WTC11 (cell line): ENCODE results near the gene TCF12.

ENCODE experiments used
- ZBTB21 ChIP-seq: sonication (generic); formaldehyde crosslinking; IDR thresholded peaks from 2 replicates; pipeline ENCODE4 v1.8.1; 2023; ENCODE audit warnings: mild to moderate bottlenecking, missing genetic modification reagents, borderline replicate concordance
- TF ChIP-seq, protein P1 (sequence below): fragments of 250-450 bp; sonication (Bioruptor Pico); IDR thresholded peaks from 2 replicates; pipeline ENCODE4 v2.1.2; 2022; ENCODE audit warnings: mild to moderate bottlenecking, moderate library complexity

DNA sequence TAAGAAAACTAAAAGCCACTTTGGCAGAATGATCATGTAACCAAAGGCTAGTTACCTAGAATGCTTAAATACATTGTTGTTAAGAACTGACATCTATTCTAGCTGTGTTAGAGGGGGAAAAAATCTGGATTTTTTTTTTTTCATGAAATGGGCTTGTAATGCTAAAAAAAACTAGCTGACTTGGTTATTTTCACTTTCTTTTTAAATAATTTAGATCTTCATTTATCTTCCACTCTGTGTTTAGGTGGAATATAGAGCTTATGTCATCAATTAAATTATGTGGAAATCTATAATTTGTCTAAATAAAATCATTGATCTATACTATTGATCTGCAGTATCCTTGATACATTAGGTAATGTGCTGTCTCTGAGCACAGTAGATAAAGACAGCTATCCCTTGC is 217.4 kb downstream of the TCF12 start:
- TF ChIP-seq ZBTB21 (CRISPR knock-in tag): no peak
- TF ChIP-seq, protein P1, sequence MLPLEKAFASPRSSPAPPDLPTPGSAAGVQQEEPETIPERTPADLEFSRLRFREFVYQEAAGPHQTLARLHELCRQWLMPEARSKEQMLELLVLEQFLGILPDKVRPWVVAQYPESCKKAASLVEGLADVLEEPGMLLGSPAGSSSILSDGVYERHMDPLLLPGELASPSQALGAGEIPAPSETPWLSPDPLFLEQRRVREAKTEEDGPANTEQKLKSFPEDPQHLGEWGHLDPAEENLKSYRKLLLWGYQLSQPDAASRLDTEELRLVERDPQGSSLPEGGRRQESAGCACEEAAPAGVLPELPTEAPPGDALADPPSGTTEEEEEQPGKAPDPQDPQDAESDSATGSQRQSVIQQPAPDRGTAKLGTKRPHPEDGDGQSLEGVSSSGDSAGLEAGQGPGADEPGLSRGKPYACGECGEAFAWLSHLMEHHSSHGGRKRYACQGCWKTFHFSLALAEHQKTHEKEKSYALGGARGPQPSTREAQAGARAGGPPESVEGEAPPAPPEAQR (CRISPR knock-in tag): no peak
